D721Med (cell line): Measurements from ENCODE around the gene EXOC4.
"Not testable (repeated sequence)": the region's sequence is repeated elsewhere in the genome, so short reads cannot be mapped to it uniquely, and the experiment has no call there.

Source experiments
- DNase-seq: peaks from one replicate; pipeline ENCODE4 v3.0.0; 2011; ENCODE audit warnings: low spot score; ENCODE audit not compliant: insufficient read length
- FAIRE-seq: peaks from 2 replicates; lab custom pipeline; 2011; peaks lifted over from hg19 to GRCh38; lab: Jason Lieb, UNC
- CTCF ChIP-seq: IDR thresholded peaks from 2 replicates; pipeline ENCODE4 v1.5.1; 2012; ENCODE audit warnings: mild to moderate bottlenecking, control low read depth; ENCODE audit not compliant: insufficient read depth; ENCODE audit errors: missing control alignments

Gene EXOC4

GRCh38 chr7:133629701-133630100 is 376.8 kb downstream of the EXOC4 start:
- no peak for FAIRE-seq
- TF ChIP-seq CTCF, result no peak
- DNase-seq, result no peak

- no peak for TF ChIP-seq CTCF
- FAIRE-seq, result no peak
- no peak for DNase-seq
Measured at GRCh38 chr7:133633055-133633454, 380.2 kb downstream of the EXOC4 start.

- DNase-seq (no peak), FAIRE-seq (no peak)
- no peak for TF ChIP-seq CTCF
Measured at GRCh38 chr7:133635541-133635940, 382.7 kb downstream of the EXOC4 start.

GRCh38 chr7:133638857-133639256 is 386.0 kb downstream of the EXOC4 start:
- FAIRE-seq (no peak), DNase-seq (no peak)
- no peak for TF ChIP-seq CTCF

- DNase-seq, result no peak
- FAIRE-seq, result no peak
- no peak for TF ChIP-seq CTCF
Measured at GRCh38 chr7:133641436-133641835, 388.6 kb downstream of the EXOC4 start.

GRCh38 chr7:133642907-133643306 is 390.0 kb downstream of the EXOC4 start:
- no peak for TF ChIP-seq CTCF
- DNase-seq (no peak), FAIRE-seq (no peak)

GRCh38 chr7:133643652-133644051 is 390.8 kb downstream of the EXOC4 start:
- not testable (repeated sequence) for DNase-seq

GRCh38 chr7:133645884-133646391 is 393.1 kb downstream of the EXOC4 start:
- DNase-seq, result no peak
- TF ChIP-seq CTCF, result no peak

More at GRCh38 chr7:133643652-133644051, 390.8 kb downstream of the EXOC4 start:
- FAIRE-seq, result not testable (repeated sequence)

More at GRCh38 chr7:133645884-133646391, 393.1 kb downstream of the EXOC4 start:
- no peak for FAIRE-seq
